Measurements from ENCODE around the gene CDH23. TPM values are rescaled to one million over a fixed set of nuclear protein-coding genes. Genes with fewer than 3 reads are reported as not detected.
A peak's percentile ranks its signal among the peaks of the same experiment; 100 is the strongest.

Gene CDH23
- total RNA-seq, 2 donors from 2014 or later = 28.5 to 58.7 TPM

DNA sequence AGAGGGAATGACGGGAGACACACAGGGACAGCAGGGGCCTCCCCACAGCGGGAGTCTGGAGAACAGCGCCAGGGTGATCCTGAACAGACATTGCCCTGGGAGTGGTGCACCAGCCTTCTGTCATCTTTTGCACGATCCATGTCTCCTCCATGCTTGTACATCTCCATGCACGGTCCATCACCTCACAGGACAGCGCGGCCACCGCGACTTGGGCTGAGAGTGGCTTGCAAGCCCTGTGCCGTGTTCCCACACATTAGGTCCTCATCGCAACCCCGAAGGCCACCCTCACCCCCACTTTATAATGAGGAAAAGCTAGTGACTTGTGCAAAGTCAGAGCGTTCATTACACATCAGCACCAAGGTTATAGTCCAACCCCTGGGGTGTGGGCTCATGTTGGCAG lies 64.7 kb downstream of the CDH23 start:
- DNase-seq (no peak), ATAC-seq (no peak)
- TF ChIP-seq, protein P1, sequence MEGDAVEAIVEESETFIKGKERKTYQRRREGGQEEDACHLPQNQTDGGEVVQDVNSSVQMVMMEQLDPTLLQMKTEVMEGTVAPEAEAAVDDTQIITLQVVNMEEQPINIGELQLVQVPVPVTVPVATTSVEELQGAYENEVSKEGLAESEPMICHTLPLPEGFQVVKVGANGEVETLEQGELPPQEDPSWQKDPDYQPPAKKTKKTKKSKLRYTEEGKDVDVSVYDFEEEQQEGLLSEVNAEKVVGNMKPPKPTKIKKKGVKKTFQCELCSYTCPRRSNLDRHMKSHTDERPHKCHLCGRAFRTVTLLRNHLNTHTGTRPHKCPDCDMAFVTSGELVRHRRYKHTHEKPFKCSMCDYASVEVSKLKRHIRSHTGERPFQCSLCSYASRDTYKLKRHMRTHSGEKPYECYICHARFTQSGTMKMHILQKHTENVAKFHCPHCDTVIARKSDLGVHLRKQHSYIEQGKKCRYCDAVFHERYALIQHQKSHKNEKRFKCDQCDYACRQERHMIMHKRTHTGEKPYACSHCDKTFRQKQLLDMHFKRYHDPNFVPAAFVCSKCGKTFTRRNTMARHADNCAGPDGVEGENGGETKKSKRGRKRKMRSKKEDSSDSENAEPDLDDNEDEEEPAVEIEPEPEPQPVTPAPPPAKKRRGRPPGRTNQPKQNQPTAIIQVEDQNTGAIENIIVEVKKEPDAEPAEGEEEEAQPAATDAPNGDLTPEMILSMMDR (IDR thresholded peaks at IDR 0.05) = no peak
- no peak for TF ChIP-seq POLR2A (IDR thresholded peaks at IDR 0.05)
- Histone ChIP-seq H3K4me3 (no peak overlapping the region), H3K27me3 (no peaks in the 10 kb centered on the region), H3K27ac (no peak overlapping the region), H3K9me3 (no peaks in the 10 kb centered on the region), H3K36me3 (replicated peaks in 1 of 2; ENCODE audit: insufficient read depth in 1 of 2, low read depth in 2 of 2) (no peaks in the 10 kb centered on the region), H3K4me1 (peaks cover 14% of the 10 kb centered on the region)
- intact Hi-C loops (cut with DNase I) = no loop called here
- 81 to 86% methylated on average over 13 of the region's 13 CpGs for WGBS, 2 donors

DNA sequence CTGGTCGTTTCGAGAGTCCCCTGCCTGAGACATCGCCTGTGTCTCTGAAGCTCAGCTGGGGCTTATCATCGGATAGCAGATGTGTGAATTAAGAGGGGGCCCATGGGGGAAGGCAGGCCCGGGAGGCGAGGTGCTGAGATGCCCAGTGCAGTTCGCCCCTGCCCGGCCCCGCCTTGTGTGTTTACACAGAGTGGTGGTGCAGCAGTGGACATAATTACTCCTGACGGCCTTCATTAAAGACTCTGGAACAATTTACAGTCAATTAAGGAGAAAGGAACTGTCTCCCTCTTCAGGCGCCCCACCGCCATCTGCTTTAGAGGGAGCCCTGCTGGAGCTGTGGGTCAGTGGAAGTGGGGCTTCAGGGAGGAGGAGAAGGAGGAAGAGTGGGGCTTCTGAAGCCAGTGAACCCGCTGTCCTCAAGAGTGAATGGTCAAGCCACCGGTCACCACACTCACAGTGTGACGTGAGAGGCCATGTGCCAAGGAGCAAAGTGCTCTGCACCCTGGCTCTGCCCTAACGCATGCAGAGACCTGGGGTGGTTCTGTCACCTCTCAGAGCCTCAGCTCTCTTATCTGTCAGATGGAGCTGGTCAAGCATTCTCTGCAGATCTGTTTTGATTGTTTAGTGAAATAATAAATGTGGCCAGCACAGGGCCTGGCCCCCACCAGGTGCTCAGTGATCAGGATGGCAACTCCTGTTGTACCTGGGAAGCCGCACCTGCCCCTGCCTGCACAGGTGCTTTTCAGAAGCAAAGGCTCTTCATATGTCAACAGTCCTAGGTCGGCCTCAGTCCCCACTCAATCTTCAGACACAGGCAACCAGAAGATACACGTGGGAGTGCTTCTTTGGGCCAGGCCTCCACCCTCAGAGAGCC lies 65.6 kb downstream of the CDH23 start:
- 62 to 63% methylated on average over 18 to 19 of the region's 19 CpGs for WGBS, 2 donors
- H3K4me3 ChIP-seq = no peak overlapping the region
- no peak for DNase-seq
- no peak overlapping the region for H3K27ac ChIP-seq
- H3K9me3 ChIP-seq = no peaks in the 10 kb centered on the region
- no peaks in the 10 kb centered on the region for H3K27me3 ChIP-seq
- intact Hi-C loops (cut with DNase I) = no loop called here
- peaks cover 14% of the 10 kb centered on the region for H3K4me1 ChIP-seq
- no peaks in the 10 kb centered on the region for H3K36me3 ChIP-seq (replicated peaks in 1 of 2; ENCODE audit: insufficient read depth in 1 of 2, low read depth in 2 of 2)
- no peak for ATAC-seq
- no peak for TF ChIP-seq POLR2A (IDR thresholded peaks at IDR 0.05)
- TF ChIP-seq, protein P1 (IDR thresholded peaks at IDR 0.05) = no peak

DNA sequence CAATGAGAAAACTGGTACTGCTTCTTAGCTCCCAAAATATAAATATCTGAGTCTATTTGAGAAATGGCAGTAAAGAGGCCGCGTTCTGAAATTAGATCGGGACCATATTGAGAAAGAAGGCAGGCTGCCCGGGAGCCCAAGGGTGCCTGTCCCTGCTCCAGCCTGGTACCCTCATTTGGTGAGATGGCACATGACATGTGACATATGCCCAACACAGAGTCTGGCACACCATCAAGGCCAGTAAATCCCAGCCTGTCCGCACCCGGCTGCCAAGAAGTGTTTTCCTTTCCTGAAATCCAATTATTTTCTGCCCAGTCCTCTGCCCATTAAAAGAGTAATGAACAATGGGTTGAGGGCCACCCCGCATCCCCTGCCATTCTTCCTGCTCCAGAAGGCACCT lies 66.4 kb downstream of the CDH23 start:
- intact Hi-C loops (cut with DNase I) = no loop called here
- Histone ChIP-seq H3K4me3 (no peak overlapping the region), H3K4me1 (peaks cover 14% of the 10 kb centered on the region), H3K27ac (no peak overlapping the region), H3K9me3 (no peaks in the 10 kb centered on the region), H3K27me3 (no peaks in the 10 kb centered on the region), H3K36me3 (replicated peaks in 1 of 2; ENCODE audit: insufficient read depth in 1 of 2, low read depth in 2 of 2) (no peaks in the 10 kb centered on the region)
- no peak for ATAC-seq
- TF ChIP-seq, protein P1 (IDR thresholded peaks at IDR 0.05) = no peak
- TF ChIP-seq POLR2A (IDR thresholded peaks at IDR 0.05) = no peak
- WGBS, 2 donors = 83 to 88% methylated on average over 7 of the region's 7 CpGs
- no peak for DNase-seq

DNA sequence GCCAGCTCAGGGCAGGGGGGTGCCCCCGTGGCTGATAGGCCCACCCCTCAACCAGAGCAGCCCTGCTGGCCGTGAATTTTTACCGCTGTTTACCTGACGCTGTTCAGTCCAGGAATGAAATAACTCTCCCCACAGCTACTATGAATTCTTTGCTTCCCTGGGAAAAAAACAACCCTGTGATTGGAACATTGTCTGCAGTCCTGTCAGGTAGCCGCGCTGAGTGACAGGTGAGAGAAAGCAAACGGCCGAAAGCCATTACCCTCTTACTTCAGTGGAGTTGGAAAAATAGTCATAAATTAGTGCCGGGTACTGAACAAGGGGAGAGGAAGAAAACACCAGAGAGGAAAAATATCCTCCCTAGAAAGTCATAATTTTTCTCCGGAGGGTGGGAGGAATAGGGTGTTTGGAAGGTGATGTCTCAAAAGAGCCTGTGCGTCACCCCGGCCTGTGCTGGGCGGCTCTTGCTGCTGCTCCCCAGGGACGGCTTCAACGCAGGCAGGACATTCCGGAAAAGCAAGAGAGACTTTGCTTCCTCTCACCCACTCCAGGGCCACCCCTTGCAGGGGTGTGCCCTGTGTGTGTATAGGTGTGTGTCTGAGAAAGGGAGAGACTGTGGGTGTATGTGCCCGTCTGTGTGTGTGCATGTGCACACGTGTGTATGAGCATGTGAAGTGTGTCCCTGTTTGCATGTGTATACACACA lies 69.0 kb downstream of the CDH23 start:
- ATAC-seq (peak; percentile 38), DNase-seq (no peak)
- intact Hi-C loops (cut with DNase I) = no loop called here
- Histone ChIP-seq H3K4me1 (peaks cover 14% of the 10 kb centered on the region), H3K9me3 (no peaks in the 10 kb centered on the region), H3K27me3 (no peaks in the 10 kb centered on the region), H3K4me3 (no peak overlapping the region), H3K27ac (peak overlapping the region in 3 of 4 donors; percentile 40 to 49 (median 47)), H3K36me3 (replicated peaks in 1 of 2; ENCODE audit: insufficient read depth in 1 of 2, low read depth in 2 of 2) (no peaks in the 10 kb centered on the region)
- TF ChIP-seq POLR2A (IDR thresholded peaks at IDR 0.05) = no peak
- TF ChIP-seq, protein P1 (IDR thresholded peaks at IDR 0.05) = no peak
- WGBS, 2 donors = 44 to 49% methylated on average over 17 to 18 of the region's 18 CpGs
